ENCODE results near the gene CCDC136.

Gene CCDC136

GRCh38 chr7:128862571-128863432 lies 71.0 kb downstream of the CCDC136 start, which contains the start of gene ATP6V1F:
Gene ATP6V1F (plus strand): TSS chr7:128862856. CDS start chr7:128862905, 49 bp downstream.
- Histone ChIP-seq H3K27ac (ENCODE audit: low read depth, low read length, poor library complexity, severe bottlenecking) (no peak within 1 kb of the TSS), H3F3A (ENCODE audit: insufficient read depth, low read length) (no peaks in the 10 kb centered on the region), H3K9me2 (ENCODE audit: low read depth, low read length) (no peaks in the 10 kb centered on the region), H4K20me1 (ENCODE audit: insufficient read depth, low read length) (no peaks in the 10 kb centered on the region), H3K9me3 (ENCODE audit: low read length) (no peaks in the 10 kb centered on the region), H3K36me3 (ENCODE audit: insufficient read depth, low read length) (peaks cover 25% of the 10 kb centered on the region), H2AFZ (ENCODE audit: low read length) (peak within 1 kb of the TSS; percentile 76), H3K4me3 (ENCODE audit: low read depth, low read length, poor library complexity, severe bottlenecking) (peak within 1 kb of the TSS; percentile 70), H3K4me1 (ENCODE audit: insufficient read depth, low read length, severe bottlenecking) (peaks cover 16% of the 10 kb centered on the region), H3K79me2 (ENCODE audit: insufficient read depth, low read length) (no peaks in the 10 kb centered on the region), H3K4me2 (ENCODE audit: low read length) (peak within 1 kb of the TSS; percentile 81), H3K27me3 (ENCODE audit: insufficient read depth, low read length) (peaks cover 3% of the 10 kb centered on the region; the same call in 1 of the 2 replicates), H3K9ac (ENCODE audit: low read length) (peak within 1 kb of the TSS; percentile 74)
- TF ChIP-seq CTCF (IDR thresholded peaks at IDR 0.05; ENCODE audit: low read length) (no peak), EZH2 (IDR thresholded peaks at IDR 0.05; ENCODE audit: borderline replicate concordance, low read length) (no peak)

DNA sequence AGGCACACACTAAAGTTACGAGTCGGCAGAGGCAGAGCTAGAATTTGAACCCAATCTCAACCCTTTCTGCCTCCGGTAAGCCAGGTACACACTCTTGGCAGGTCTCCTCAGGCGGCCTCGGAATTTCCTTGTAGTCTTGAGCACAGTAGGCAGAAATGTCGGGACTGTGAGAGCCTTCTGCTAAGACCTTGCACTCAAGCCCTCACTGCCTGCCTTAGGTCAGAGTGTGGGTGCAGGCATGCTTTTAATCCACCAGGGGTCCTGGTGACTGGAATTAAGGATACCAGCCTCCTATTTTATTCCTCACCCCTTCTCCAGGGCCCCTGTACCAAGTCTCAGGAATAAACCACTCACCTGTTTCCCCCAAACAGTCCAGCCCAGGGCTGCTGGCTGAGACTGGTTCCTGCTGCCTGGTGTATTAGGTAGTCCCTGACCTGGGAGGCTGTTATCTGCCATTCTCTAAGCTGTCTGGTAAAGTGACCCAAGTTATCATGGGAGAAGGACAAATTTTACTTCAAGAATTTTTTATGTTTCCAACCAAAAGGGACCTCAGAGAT lies 71.7 kb downstream of the CCDC136 start:
- Histone ChIP-seq H4K20me1 (ENCODE audit: insufficient read depth, low read length) (no peaks in the 10 kb centered on the region), H3K36me3 (ENCODE audit: insufficient read depth, low read length) (peaks cover 25% of the 10 kb centered on the region), H3K9ac (ENCODE audit: low read length) (peak overlapping the region; percentile 74), H3K4me3 (ENCODE audit: low read depth, low read length, poor library complexity, severe bottlenecking) (peak overlapping the region; percentile 70), H3K4me1 (ENCODE audit: insufficient read depth, low read length, severe bottlenecking) (peaks cover 16% of the 10 kb centered on the region), H3F3A (ENCODE audit: insufficient read depth, low read length) (no peaks in the 10 kb centered on the region), H3K9me2 (ENCODE audit: low read depth, low read length) (no peaks in the 10 kb centered on the region), H3K27me3 (ENCODE audit: insufficient read depth, low read length) (peaks cover 2% of the 10 kb centered on the region; the same call in 1 of the 2 replicates), H2AFZ (ENCODE audit: low read length) (no peak overlapping the region), H3K79me2 (ENCODE audit: insufficient read depth, low read length) (no peaks in the 10 kb centered on the region), H3K27ac (ENCODE audit: low read depth, low read length, poor library complexity, severe bottlenecking) (no peak overlapping the region), H3K4me2 (ENCODE audit: low read length) (peak overlapping the region; percentile 81), H3K9me3 (ENCODE audit: low read length) (no peaks in the 10 kb centered on the region)
- TF ChIP-seq EZH2 (IDR thresholded peaks at IDR 0.05; ENCODE audit: borderline replicate concordance, low read length), result no peak
- TF ChIP-seq CTCF (IDR thresholded peaks at IDR 0.05; ENCODE audit: low read length), result peak; percentile 78

- no peak overlapping the region for H3K27ac ChIP-seq (ENCODE audit: low read depth, low read length, poor library complexity, severe bottlenecking)
- no peaks in the 10 kb centered on the region for H3K9me3 ChIP-seq (ENCODE audit: low read length)
- peaks cover 31% of the 10 kb centered on the region for H3K4me1 ChIP-seq (ENCODE audit: insufficient read depth, low read length, severe bottlenecking)
- TF ChIP-seq CTCF (IDR thresholded peaks at IDR 0.05; ENCODE audit: low read length) (no peak), EZH2 (IDR thresholded peaks at IDR 0.05; ENCODE audit: borderline replicate concordance, low read length) (no peak)
- no peaks in the 10 kb centered on the region for H3K9me2 ChIP-seq (ENCODE audit: low read depth, low read length)
- no peak overlapping the region for H3K9ac ChIP-seq (ENCODE audit: low read length)
- H3K4me3 ChIP-seq (ENCODE audit: low read depth, low read length, poor library complexity, severe bottlenecking), result no peak overlapping the region
- peaks cover 25% of the 10 kb centered on the region for H3K36me3 ChIP-seq (ENCODE audit: insufficient read depth, low read length)
- no peaks in the 10 kb centered on the region for H3K79me2 ChIP-seq (ENCODE audit: insufficient read depth, low read length)
- no peak overlapping the region for H3K4me2 ChIP-seq (ENCODE audit: low read length)
- H2AFZ ChIP-seq (ENCODE audit: low read length), result no peak overlapping the region
- H3F3A ChIP-seq (ENCODE audit: insufficient read depth, low read length), result no peaks in the 10 kb centered on the region
- no peaks in the 10 kb centered on the region for H4K20me1 ChIP-seq (ENCODE audit: insufficient read depth, low read length)
- H3K27me3 ChIP-seq (ENCODE audit: insufficient read depth, low read length), result peaks cover 2% of the 10 kb centered on the region; the same call in 1 of the 2 replicates
Measured at GRCh38 chr7:128865303-128865702, 73.5 kb downstream of the CCDC136 start.

Data from OCI-LY1 (cell line).